ENCODE results near the gene TMSB4Y. TPM values are rescaled to one million over a fixed set of nuclear protein-coding genes. Genes with fewer than 3 reads are reported as not detected.

Gene TMSB4Y
- total and polyA plus RNA-seq, 2 of the 4 experiments (the other 2 are of a cell fraction), result not detected

GRCh38 chrY:13671122-13671521 is 32.6 kb upstream of the TMSB4Y start:
- dilution Hi-C loops (cut with HindIII; ENCODE audit: low sequenced_read_pairs, unreplicated experiment), result no loop called here

More at GRCh38 chrY:13671122-13671521, 32.6 kb upstream of the TMSB4Y start:
- no peak for DNase-seq
- Histone ChIP-seq H4K5ac (ENCODE audit: low read depth, low read length) (no peak overlapping the region), H3K9ac (ENCODE audit: low read depth, low read length) (no peak overlapping the region), H3K79me1 (ENCODE audit: low read depth in 1 of 2, low read length in 2 of 2) (no peaks in the 10 kb centered on the region), H3K4me2 (ENCODE audit: low read depth, low read length) (no peak overlapping the region), H3K27me3 (ENCODE audit: control insufficient read depth, insufficient read depth, low read length) (no peaks in the 10 kb centered on the region), H2AK5ac (ENCODE audit: low read depth, low read length) (no peak overlapping the region), H3K4me3 (ENCODE audit: insufficient read depth, low read depth, low read length) (no peak overlapping the region), H3K27ac (ENCODE audit: insufficient read depth, low read length) (no peak overlapping the region), H3K14ac (replicated peaks; ENCODE audit: low read depth, low read length) (no peak overlapping the region), H2BK15ac (ENCODE audit: low read depth, low read length) (no peak overlapping the region), H3K18ac (ENCODE audit: low read depth, low read length) (no peak overlapping the region), H3K4me1 (ENCODE audit: control insufficient read depth, insufficient read depth, low read length) (no peaks in the 10 kb centered on the region), H4K20me1 (ENCODE audit: insufficient read depth, low read length) (no peaks in the 10 kb centered on the region), H2AK9ac (replicated peaks; ENCODE audit: low read depth, low read length, poor library complexity) (no peak overlapping the region), H4K8ac (ENCODE audit: low read depth in 2 of 2, low read length in 2 of 2) (no peak overlapping the region), H3K4ac (ENCODE audit: low read depth, low read length) (no peak overlapping the region), H3K56ac (ENCODE audit: extremely low read depth, insufficient read depth, low read length) (no peak overlapping the region), H2BK5ac (ENCODE audit: low read depth, low read length, poor library complexity, severe bottlenecking) (no peak overlapping the region), H2BK120ac (ENCODE audit: low read depth, low read length) (no peak overlapping the region), H4K91ac (ENCODE audit: insufficient read depth, low read depth, low read length) (no peak overlapping the region), H3K9me1 (ENCODE audit: insufficient read depth, low read length) (no peaks in the 10 kb centered on the region), H3K36me3 (ENCODE audit: control insufficient read depth, insufficient read depth, low read length) (no peaks in the 10 kb centered on the region), H3K23ac (ENCODE audit: low read depth, low read length) (no peak overlapping the region), H3K9me3 (ENCODE audit: control insufficient read depth, insufficient read depth, low read length) (no peaks in the 10 kb centered on the region), H2AFZ (replicated peaks; ENCODE audit: low read length, poor library complexity) (no peak overlapping the region), H2BK20ac (ENCODE audit: low read depth, low read length) (no peak overlapping the region)
- in situ Hi-C loops (cut with MboI; ENCODE audit: low sequenced_read_pairs) (no loop called here), intact Hi-C loops (cut with micrococcal nuclease) (no loop called here)
- no CpG with 5 or more reads among the region's 2 CpGs for WGBS, 2 experiments (ENCODE audit: extremely low coverage in 2 of 2, insufficient read length in 1 of 2)
- ATAC-seq (ENCODE audit: low read depth), result no peak
- no TSS peak for BruUV-seq (replicated peaks)
- ChIA-PET CTCF (no interaction called here), POLR2A (ENCODE audit: unreplicated experiment) (no interaction called here)
- no peak for TF ChIP-seq CHD1 (IDR thresholded peaks at IDR 0.05; ENCODE audit: low read depth, low read length)
- no peak for TF ChIP-seq POLR2A (IDR thresholded peaks at IDR 0.05; ENCODE audit: low read depth, low read length)
- no peak for TF ChIP-seq SMC3 (IDR thresholded peaks at IDR 0.05; ENCODE audit: low read depth, low read length)
- TF ChIP-seq CEBPB (IDR thresholded peaks at IDR 0.05; ENCODE audit: low read depth, low read length), result no peak
- TF ChIP-seq RCOR1 (IDR thresholded peaks at IDR 0.05; ENCODE audit: insufficient replicate concordance, low read length), result no peak
- TF ChIP-seq MXI1 (IDR thresholded peaks at IDR 0.05; ENCODE audit: borderline replicate concordance, low read depth, low read length), result no peak
- no peak for TF ChIP-seq FOS (IDR thresholded peaks at IDR 0.05; ENCODE audit: low read depth, low read length)
- TF ChIP-seq MAFK (IDR thresholded peaks at IDR 0.05; ENCODE audit: low read depth, low read length), result no peak
- TF ChIP-seq, protein P1, sequence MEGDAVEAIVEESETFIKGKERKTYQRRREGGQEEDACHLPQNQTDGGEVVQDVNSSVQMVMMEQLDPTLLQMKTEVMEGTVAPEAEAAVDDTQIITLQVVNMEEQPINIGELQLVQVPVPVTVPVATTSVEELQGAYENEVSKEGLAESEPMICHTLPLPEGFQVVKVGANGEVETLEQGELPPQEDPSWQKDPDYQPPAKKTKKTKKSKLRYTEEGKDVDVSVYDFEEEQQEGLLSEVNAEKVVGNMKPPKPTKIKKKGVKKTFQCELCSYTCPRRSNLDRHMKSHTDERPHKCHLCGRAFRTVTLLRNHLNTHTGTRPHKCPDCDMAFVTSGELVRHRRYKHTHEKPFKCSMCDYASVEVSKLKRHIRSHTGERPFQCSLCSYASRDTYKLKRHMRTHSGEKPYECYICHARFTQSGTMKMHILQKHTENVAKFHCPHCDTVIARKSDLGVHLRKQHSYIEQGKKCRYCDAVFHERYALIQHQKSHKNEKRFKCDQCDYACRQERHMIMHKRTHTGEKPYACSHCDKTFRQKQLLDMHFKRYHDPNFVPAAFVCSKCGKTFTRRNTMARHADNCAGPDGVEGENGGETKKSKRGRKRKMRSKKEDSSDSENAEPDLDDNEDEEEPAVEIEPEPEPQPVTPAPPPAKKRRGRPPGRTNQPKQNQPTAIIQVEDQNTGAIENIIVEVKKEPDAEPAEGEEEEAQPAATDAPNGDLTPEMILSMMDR (conservative IDR thresholded peaks at IDR 0.05; ENCODE audit: low read depth, low read length), result no peak
- no peak for TF ChIP-seq MAZ (IDR thresholded peaks at IDR 0.05; ENCODE audit: borderline replicate concordance, low read depth, low read length)
- TF ChIP-seq BHLHE40 (IDR thresholded peaks at IDR 0.05; ENCODE audit: low read depth, low read length), result no peak
- no peak for TF ChIP-seq RFX5 (IDR thresholded peaks at IDR 0.05; ENCODE audit: low read depth, low read length)
- no peak for TF ChIP-seq RAD21 (IDR thresholded peaks at IDR 0.05; ENCODE audit: low read length)
- TF ChIP-seq NFE2L2 (IDR thresholded peaks at IDR 0.05; ENCODE audit: low read depth, low read length), result no peak
- no peak for TF ChIP-seq USF2 (IDR thresholded peaks at IDR 0.05; ENCODE audit: low read depth, low read length)
